Breast epithelium (tissue), 4 donors: Measurements from ENCODE around the gene ACTR3. TPM values are rescaled to one million over a fixed set of nuclear protein-coding genes. Genes with fewer than 3 reads are reported as not detected.

ENCODE experiments used
- DNase-seq, 2 donors: peaks; one replicate each; pipeline ENCODE4 v3.0.0-alpha.2; 2019; ENCODE audit warnings: low spot score in 2 of 2
- H3K27ac ChIP-seq, 2 donors: fragments of 200-600 bp; sonication (generic) in 1 of 2; one replicate each; pipeline ENCODE4 v1.5.1; 2016 to 2019; ENCODE audit warnings: mild to moderate bottlenecking in 1 of 2
- H3K27me3 ChIP-seq, 2 donors: fragments of 200-600 bp; sonication (generic) in 1 of 2; one replicate each; pipeline versions ENCODE4 v1.5.1 to v1.6.0; 2017 to 2019; ENCODE audit warnings: control low read depth in 1 of 2, mild to moderate bottlenecking in 1 of 2
- H3K36me3 ChIP-seq: fragments of 200-600 bp; one replicate; pipeline ENCODE4 v1.5.1; 2019
- H3K4me1 ChIP-seq, 2 donors: fragments of 200-600 bp; sonication (generic); one replicate each; pipeline ENCODE4 v1.5.1; 2016 to 2019; ENCODE audit warnings: control low read depth in 1 of 2
- H3K4me3 ChIP-seq, 3 donors: fragments of 200-600 bp; sonication (generic); 1 replicate in 2 of 3; 2 replicates in 1 of 3; pipeline ENCODE4 v1.5.1; 2016 to 2019; ENCODE audit warnings: mild to moderate bottlenecking in 3 of 3, moderate library complexity in 2 of 3
- H3K9me3 ChIP-seq, 2 donors: fragments of 200-600 bp; sonication (generic) in 1 of 2; one replicate each; pipeline ENCODE4 v1.5.1; 2016 to 2019; ENCODE audit warnings: control low read depth in 1 of 2
- POLR2A ChIP-seq: fragments of 450-650 bp; IDR thresholded peaks from one replicate; pipeline ENCODE4 v1.6.1; 2016; ENCODE audit warnings: antibody characterized with exemption, mild to moderate bottlenecking, moderate library complexity
- POLR2AphosphoS5 ChIP-seq, 3 donors: sonication (generic); formaldehyde crosslinking; IDR thresholded peaks; one replicate each; pipeline ENCODE4 v1.6.1; 2017; ENCODE audit warnings: antibody characterized with exemption in 3 of 3
- intact Hi-C: fragments of 100-400 bp; cut with DNase I; formaldehyde crosslinking; loops from one replicate; pipeline ENCODE4 v1.15.1; 2023; ENCODE audit warnings: low total_unique reads
- total RNA-seq, 3 donors: library from RNA; depleted of rRNA; stranded (reverse); fragments of >200 nt; gene quantifications; one replicate each; pipeline ENCODE4 v1.1.0, GENCODE V29; 2016
- TF ChIP-seq, protein P1 (sequence below), 3 donors: fragments of 450-650 bp; IDR thresholded peaks; one replicate each; pipeline ENCODE4 v1.5.1; 2016 to 2017; ENCODE audit warnings: antibody characterized with exemption in 3 of 3, mild to moderate bottlenecking in 3 of 3, moderate library complexity in 3 of 3

Gene ACTR3
- total RNA-seq, 3 donors from 2014 or later: 98.4 to 150 (median 117) TPM

GRCh38 chr2:113854208-113854607 is 35.7 kb upstream of the ACTR3 start:
- Histone ChIP-seq H3K4me1 (no peaks in the 10 kb centered on the region), H3K36me3 (no peaks in the 10 kb centered on the region), H3K9me3 (no peaks in the 10 kb centered on the region), H3K27me3 (no peaks in the 10 kb centered on the region), H3K27ac (no peak overlapping the region), H3K4me3 (no peak overlapping the region)
- intact Hi-C loops: no loop called here
- DNase-seq: no peak
- TF ChIP-seq POLR2A: no peak
- no peak for TF ChIP-seq POLR2AphosphoS5 (IDR thresholded peaks at IDR 0.05)
- TF ChIP-seq, protein P1, sequence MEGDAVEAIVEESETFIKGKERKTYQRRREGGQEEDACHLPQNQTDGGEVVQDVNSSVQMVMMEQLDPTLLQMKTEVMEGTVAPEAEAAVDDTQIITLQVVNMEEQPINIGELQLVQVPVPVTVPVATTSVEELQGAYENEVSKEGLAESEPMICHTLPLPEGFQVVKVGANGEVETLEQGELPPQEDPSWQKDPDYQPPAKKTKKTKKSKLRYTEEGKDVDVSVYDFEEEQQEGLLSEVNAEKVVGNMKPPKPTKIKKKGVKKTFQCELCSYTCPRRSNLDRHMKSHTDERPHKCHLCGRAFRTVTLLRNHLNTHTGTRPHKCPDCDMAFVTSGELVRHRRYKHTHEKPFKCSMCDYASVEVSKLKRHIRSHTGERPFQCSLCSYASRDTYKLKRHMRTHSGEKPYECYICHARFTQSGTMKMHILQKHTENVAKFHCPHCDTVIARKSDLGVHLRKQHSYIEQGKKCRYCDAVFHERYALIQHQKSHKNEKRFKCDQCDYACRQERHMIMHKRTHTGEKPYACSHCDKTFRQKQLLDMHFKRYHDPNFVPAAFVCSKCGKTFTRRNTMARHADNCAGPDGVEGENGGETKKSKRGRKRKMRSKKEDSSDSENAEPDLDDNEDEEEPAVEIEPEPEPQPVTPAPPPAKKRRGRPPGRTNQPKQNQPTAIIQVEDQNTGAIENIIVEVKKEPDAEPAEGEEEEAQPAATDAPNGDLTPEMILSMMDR (IDR thresholded peaks at IDR 0.05): no peak

DNA sequence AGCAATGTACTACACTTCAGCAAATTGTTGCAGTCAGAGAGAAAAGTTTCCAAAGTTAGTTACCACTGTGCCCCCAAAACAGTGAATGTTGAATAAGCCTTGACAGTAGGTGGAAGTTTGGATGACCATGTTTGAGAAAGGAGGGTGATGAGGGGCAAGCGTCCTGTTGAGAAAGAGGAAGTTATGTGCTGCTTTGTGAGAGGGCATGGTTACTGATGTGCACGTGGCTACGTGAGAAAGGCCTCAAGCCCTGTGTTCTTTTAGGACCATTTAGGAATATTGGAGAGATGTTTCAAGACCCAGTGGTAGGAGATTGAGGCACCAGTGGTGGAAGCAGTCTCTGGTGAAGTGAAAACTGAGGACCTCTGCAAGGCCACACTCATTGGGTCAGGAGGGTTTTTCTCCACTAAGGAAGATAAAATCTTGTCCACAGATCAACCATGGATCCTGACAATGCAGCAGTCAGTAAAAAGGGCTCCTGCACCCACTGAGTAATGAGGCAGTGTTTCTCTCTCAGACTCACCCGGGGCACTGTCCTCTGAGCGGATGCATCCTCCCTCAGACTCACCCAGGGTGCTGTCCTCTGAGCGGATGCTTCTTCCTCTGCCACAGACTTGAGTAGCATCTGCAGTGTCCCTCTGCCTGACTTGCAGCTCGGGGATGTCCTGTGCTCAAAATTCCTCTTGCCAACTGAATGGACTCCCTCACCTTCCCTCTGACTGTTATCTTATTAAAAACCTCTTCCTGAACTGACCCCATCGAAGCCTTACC is 34.7 kb upstream of the ACTR3 start:
- Histone ChIP-seq H3K27ac (no peak overlapping the region), H3K4me1 (no peaks in the 10 kb centered on the region), H3K27me3 (no peaks in the 10 kb centered on the region), H3K4me3 (no peak overlapping the region), H3K36me3 (no peaks in the 10 kb centered on the region), H3K9me3 (no peaks in the 10 kb centered on the region)
- TF ChIP-seq POLR2A (no peak), POLR2AphosphoS5 (IDR thresholded peaks at IDR 0.05) (no peak)
- TF ChIP-seq, protein P1 (IDR thresholded peaks at IDR 0.05): no peak
- intact Hi-C loops: no loop called here
- DNase-seq: no peak

DNA sequence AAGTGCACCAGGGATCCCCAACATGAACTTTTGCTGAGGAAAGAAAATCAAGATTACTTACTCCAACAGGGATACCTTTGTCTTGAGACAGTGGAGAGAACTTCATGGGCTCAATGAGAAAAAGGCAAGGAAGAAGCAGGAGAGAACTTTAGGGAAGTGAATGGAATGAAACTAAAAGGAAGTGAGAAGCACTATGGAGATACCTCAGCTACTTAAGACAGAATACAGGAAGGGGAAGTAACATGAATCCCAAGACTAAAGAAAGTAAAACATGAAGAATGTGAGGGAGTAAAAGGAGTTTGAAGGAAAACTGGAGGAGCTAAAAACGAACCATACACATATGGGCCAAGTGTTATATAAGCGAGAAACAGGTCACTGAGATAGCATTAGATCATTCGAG is 32.4 kb upstream of the ACTR3 start:
- Histone ChIP-seq H3K9me3 (no peaks in the 10 kb centered on the region), H3K27ac (no peak overlapping the region), H3K36me3 (no peaks in the 10 kb centered on the region), H3K27me3 (no peaks in the 10 kb centered on the region), H3K4me3 (no peak overlapping the region), H3K4me1 (no peaks in the 10 kb centered on the region)
- intact Hi-C loops: no loop called here
- TF ChIP-seq, protein P1 (IDR thresholded peaks at IDR 0.05): no peak
- no peak for TF ChIP-seq POLR2A
- no peak for TF ChIP-seq POLR2AphosphoS5 (IDR thresholded peaks at IDR 0.05)
- no peak for DNase-seq

DNA sequence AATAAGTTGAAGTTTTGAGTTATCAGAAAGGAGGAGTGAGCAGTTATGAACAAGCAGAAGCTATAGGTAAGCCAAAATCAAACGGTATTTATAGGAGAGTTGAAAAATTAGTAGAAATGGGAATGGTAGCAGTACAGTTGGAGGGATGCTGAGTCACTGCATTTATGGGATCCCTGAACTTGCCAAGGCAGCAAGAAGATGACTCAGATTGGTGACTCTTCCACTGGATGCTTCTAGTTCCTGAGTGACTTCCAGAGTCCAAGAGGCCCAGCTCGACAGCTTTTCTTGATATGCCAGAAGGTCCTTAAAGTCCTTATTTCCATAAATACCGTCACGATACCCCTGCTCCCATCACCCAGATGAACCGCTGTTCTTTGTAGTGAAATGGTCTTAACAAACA is 31.1 kb upstream of the ACTR3 start:
- no peaks in the 10 kb centered on the region for H3K36me3 ChIP-seq
- H3K27ac ChIP-seq: no peak overlapping the region
- DNase-seq: no peak
- H3K9me3 ChIP-seq: no peaks in the 10 kb centered on the region
- TF ChIP-seq POLR2AphosphoS5 (IDR thresholded peaks at IDR 0.05): no peak
- TF ChIP-seq POLR2A: no peak
- TF ChIP-seq, protein P1 (IDR thresholded peaks at IDR 0.05): no peak
- intact Hi-C loops: no loop called here
- H3K4me3 ChIP-seq: no peak overlapping the region
- no peaks in the 10 kb centered on the region for H3K4me1 ChIP-seq
- no peaks in the 10 kb centered on the region for H3K27me3 ChIP-seq

DNA sequence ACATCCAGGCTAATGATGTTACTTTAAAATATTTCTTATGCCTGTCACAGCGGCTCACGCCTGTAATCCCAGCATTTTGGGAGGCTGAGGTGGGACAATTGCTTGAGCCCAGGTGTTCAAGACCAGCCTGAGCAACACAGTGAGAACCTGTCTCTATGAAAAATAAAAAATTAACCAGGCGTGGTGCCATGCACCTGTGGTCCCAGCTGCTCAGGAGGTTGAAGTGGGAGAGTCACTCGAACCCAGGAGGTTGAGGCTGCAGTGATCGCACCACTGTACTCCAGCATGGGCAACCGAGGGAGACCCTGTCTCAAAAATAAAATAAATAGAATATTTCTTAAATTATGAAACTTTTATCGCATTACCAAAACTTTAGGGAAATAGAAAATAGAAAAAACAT is 28.1 kb upstream of the ACTR3 start:
- H3K4me3 ChIP-seq: no peak overlapping the region
- H3K9me3 ChIP-seq: no peaks in the 10 kb centered on the region
- no peaks in the 10 kb centered on the region for H3K4me1 ChIP-seq
- intact Hi-C loops: no loop called here
- no peak for TF ChIP-seq POLR2A
- TF ChIP-seq POLR2AphosphoS5 (IDR thresholded peaks at IDR 0.05): no peak
- TF ChIP-seq, protein P1 (IDR thresholded peaks at IDR 0.05): no peak
- H3K27ac ChIP-seq: no peak overlapping the region
- H3K27me3 ChIP-seq: no peaks in the 10 kb centered on the region
- no peak for DNase-seq
- H3K36me3 ChIP-seq: no peaks in the 10 kb centered on the region
